OCI-M1 (cell line): ENCODE measurements around the gene TMC5.
"Not testable (repeated sequence)": the region's sequence is repeated elsewhere in the genome, so short reads cannot be mapped to it uniquely, and the experiment has no call there.

Source experiments
- DNase-seq: peaks from one replicate; lab custom pipeline; 2025; lab: John Stamatoyannopoulos, UW

The TMC5 gene

DNA sequence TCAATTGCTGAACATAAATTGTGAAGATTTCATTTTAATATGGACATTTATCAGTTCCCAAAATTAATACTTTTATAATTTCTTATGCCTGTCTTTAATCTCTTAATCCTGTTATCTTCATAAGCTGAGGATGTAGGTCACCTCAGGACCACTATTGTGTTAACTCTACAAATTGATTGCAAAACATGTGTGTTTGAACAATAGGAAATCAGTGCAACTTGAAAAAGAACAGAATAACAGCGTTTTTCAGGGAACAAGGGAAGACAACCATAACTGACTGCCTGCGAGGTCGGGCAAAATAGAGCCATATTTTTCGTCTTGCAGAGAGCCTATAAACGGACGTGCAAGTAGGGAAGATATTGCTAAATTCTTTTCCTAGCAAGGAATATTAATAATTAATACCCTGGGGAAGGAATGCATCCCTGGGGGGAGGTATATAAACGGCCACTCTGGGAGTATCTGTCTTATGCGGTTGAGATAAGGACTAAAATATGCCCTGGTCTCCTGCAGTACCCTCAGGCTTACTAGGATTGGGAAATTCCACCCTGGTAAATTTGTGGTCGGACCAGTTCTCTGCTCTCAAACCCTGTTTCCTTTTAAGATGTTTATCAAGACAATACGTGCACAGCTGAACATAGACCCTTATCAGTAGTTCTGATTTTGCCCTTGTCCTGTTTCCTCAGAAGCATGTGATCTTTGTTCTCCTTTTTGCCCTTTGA is 125.8 kb downstream of the TMC5 start:
- not testable (repeated sequence) for DNase-seq

DNA sequence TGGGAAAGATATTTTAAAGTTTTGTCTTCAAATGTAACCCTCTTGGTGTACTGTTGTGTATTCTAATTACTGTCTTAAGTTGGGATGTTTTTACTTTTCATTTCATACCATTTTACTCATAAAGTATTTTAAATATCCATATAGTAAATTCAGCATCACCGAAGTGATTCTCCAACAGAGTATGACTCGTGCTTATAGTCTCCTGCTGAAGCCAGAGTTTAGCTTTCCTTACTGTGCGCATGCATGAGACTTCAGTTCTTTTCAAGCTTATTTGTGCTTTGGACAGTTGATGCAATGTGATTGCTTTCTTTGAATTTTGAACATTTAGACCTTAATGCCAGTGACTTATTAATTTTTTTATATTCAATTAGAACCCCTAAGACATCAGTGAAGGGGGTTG is 130.5 kb downstream of the TMC5 start:
- DNase-seq = no peak
